GM12875 (cell line): ENCODE data around the gene RANBP3L.
"Not testable (repeated sequence)": the region's sequence is repeated elsewhere in the genome, so short reads cannot be mapped to it uniquely, and the experiment has no call there.

Experiments used
- H3K4me3 ChIP-seq: one replicate; pipeline ENCODE4 v1.5.1; 2011; ENCODE audit warnings: low read depth, low read length, control low read depth
- CTCF ChIP-seq: IDR thresholded peaks from 2 replicates; pipeline ENCODE4 v1.5.1; 2011; ENCODE audit warnings: low read depth, mild to moderate bottlenecking, control low read depth, inconsistent platforms, low read length, moderate library complexity, borderline replicate concordance; ENCODE audit not compliant: insufficient read depth

The RANBP3L gene

GRCh38 chr5:36301858-36302603 is at the start of gene RANBP3L:
Gene RANBP3L (minus strand): TSS chr5:36301902. CDS start chr5:36301416, 486 bp downstream.
- TF ChIP-seq CTCF = no peak

GRCh38 chr5:36346896-36347690 is 45.4 kb upstream of the RANBP3L start:
- no peak overlapping the region for H3K4me3 ChIP-seq
- no peak for TF ChIP-seq CTCF

More at GRCh38 chr5:36301858-36302603, at the start of gene RANBP3L:
- no peak within 1 kb of the TSS for H3K4me3 ChIP-seq

- no peak for TF ChIP-seq CTCF
- no peak overlapping the region for H3K4me3 ChIP-seq
Measured at GRCh38 chr5:36344899-36345298, 43.2 kb upstream of the RANBP3L start.

- not testable (repeated sequence) for H3K4me3 ChIP-seq
Measured at GRCh38 chr5:36341720-36342119, 40.0 kb upstream of the RANBP3L start.

GRCh38 chr5:36337597-36337996 is 35.9 kb upstream of the RANBP3L start:
- TF ChIP-seq CTCF = no peak
- H3K4me3 ChIP-seq = no peak overlapping the region

- TF ChIP-seq CTCF = no peak
- no peak overlapping the region for H3K4me3 ChIP-seq
Measured at GRCh38 chr5:36334315-36334714, 32.6 kb upstream of the RANBP3L start.

GRCh38 chr5:36332720-36333119 is 31.0 kb upstream of the RANBP3L start:
- not testable (repeated sequence) for H3K4me3 ChIP-seq

- TF ChIP-seq CTCF = no peak
- H3K4me3 ChIP-seq = no peak overlapping the region
Measured at GRCh38 chr5:36325196-36325595, 23.5 kb upstream of the RANBP3L start.
